ENCODE data around the gene KRT74.

DNA sequence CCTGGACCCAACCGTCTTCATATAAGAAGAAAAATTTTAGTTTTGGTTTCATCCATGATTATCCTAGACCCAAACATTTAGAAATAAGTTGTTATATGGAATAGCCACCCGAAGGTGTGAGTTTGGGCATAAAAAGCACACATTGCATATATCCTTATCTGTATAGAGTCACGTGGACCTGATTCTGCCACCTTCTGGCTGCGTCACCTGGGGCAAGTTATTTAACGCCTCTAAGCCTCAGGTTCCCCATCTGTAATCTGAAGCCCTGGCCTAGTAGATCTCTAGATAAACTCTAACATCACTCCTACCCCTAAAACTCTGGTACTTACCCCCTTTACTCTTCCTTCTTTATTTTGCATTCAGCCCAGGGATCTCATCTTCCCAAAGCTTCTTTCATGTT lies 39.2 kb downstream of the KRT74 start:
- TF ChIP-seq POLR2A (IDR thresholded peaks at IDR 0.05) (no peak), CTCF (IDR thresholded peaks at IDR 0.05) (peak in 2 of 6 experiments; percentile 15 to 21)

Measured in Peyer's patch (tissue), 4 donors.